Tibial artery (tissue), 4 donors: ENCODE measurements around the gene PHF1.

ENCODE experiments used
- DNase-seq, 2 donors: peaks; one replicate each; pipeline ENCODE4 v3.0.0-alpha.2; 2019
- H3K27ac ChIP-seq, 2 donors: fragments of 200-600 bp; sonication (generic) in 1 of 2; 1 replicate in 1 of 2; 2 replicates in 1 of 2; pipeline ENCODE4 v1.5.1; 2018 to 2019; ENCODE audit warnings: mild to moderate bottlenecking in 1 of 2
- H3K27me3 ChIP-seq, 2 donors: fragments of 200-600 bp; sonication (generic) in 1 of 2; one replicate each; pipeline versions ENCODE4 v1.5.1 to v1.6.0; 2016 to 2019
- H3K36me3 ChIP-seq, 3 donors: fragments of 200-600 bp; sonication (generic) in 2 of 3; one replicate each; pipeline ENCODE4 v1.5.1; 2016 to 2019; ENCODE audit warnings: mild to moderate bottlenecking in 2 of 3
- H3K4me1 ChIP-seq, 4 donors: fragments of 200-600 bp; sonication (generic) in 2 of 4; 1 replicate in 3 of 4; 2 replicates in 1 of 4; pipeline ENCODE4 v1.5.1; 2016 to 2019
- H3K4me3 ChIP-seq, 2 donors: fragments of 200-600 bp; sonication (generic) in 1 of 2; 1 replicate in 1 of 2; 2 replicates in 1 of 2; pipeline ENCODE4 v1.5.1; 2018 to 2019; ENCODE audit warnings: mild to moderate bottlenecking in 2 of 2
- H3K9me3 ChIP-seq, 3 donors: fragments of 200-600 bp; sonication (generic) in 1 of 3; one replicate each; pipeline ENCODE4 v1.5.1; 2016 to 2019
- intact Hi-C: fragments of 100-400 bp; cut with DNase I; formaldehyde crosslinking; loops from one replicate; pipeline ENCODE4 v1.15.0; 2023; ENCODE audit warnings: low total_unique reads
- TF ChIP-seq, protein P1 (sequence below), 2 experiments: fragments of 200-600 bp in 1 of 2; fragments of 450-650 bp in 1 of 2; IDR thresholded peaks; one replicate each; pipeline ENCODE4 v1.5.1; 2017 to 2019; ENCODE audit warnings: antibody characterized with exemption in 2 of 2, mild to moderate bottlenecking in 1 of 2, moderate library complexity in 1 of 2

PHF1 gene

DNA sequence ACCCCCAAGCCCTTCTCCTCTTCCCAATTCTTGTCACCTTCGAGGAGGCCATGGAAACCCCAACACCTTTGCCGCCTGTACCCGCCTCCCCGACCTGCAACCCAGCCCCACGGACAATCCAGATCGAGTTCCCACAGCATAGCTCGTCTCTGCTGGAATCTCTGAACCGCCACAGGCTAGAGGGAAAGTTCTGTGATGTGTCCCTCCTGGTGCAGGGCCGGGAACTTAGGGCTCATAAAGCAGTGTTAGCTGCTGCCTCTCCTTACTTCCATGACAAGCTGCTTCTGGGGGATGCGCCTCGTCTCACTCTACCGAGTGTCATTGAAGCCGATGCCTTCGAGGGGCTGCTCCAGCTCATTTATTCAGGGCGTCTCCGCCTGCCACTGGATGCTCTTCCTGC lies 44.2 kb downstream of the PHF1 start:
- peak overlapping the region; percentile 73 to 82 for H3K4me3 ChIP-seq
- no peaks in the 10 kb centered on the region for H3K9me3 ChIP-seq
- peak overlapping the region in 1 of 2 donors; percentile 82 for H3K27ac ChIP-seq
- TF ChIP-seq, protein P1, sequence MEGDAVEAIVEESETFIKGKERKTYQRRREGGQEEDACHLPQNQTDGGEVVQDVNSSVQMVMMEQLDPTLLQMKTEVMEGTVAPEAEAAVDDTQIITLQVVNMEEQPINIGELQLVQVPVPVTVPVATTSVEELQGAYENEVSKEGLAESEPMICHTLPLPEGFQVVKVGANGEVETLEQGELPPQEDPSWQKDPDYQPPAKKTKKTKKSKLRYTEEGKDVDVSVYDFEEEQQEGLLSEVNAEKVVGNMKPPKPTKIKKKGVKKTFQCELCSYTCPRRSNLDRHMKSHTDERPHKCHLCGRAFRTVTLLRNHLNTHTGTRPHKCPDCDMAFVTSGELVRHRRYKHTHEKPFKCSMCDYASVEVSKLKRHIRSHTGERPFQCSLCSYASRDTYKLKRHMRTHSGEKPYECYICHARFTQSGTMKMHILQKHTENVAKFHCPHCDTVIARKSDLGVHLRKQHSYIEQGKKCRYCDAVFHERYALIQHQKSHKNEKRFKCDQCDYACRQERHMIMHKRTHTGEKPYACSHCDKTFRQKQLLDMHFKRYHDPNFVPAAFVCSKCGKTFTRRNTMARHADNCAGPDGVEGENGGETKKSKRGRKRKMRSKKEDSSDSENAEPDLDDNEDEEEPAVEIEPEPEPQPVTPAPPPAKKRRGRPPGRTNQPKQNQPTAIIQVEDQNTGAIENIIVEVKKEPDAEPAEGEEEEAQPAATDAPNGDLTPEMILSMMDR (IDR thresholded peaks at IDR 0.05) = no peak
- no peak for DNase-seq
- H3K27me3 ChIP-seq = no peaks in the 10 kb centered on the region
- H3K36me3 ChIP-seq = peaks cover 0 to 33% (median 19%) of the 10 kb centered on the region in 3 donors
- H3K4me1 ChIP-seq = peaks cover 0 to 21% (median 18%) of the 10 kb centered on the region in 4 donors
- intact Hi-C loops = loop anchor here (10.0 kb wide), 2 partner anchors 60 to 120 kb away; partner anchors contain the start of gene KIFC1

DNA sequence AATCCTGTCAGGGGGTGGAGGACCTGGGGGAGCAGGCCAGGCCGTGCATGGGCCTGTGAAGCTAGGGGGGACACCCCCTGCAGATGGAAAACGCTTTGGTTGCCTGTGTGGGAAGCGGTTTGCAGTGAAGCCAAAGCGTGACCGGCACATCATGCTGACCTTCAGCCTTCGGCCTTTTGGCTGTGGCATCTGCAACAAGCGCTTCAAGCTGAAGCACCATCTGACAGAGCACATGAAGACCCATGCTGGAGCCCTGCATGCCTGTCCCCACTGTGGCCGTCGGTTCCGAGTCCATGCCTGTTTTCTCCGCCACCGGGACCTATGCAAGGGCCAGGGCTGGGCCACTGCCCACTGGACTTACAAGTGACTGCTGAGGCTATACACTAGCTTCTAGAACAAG lies 45.3 kb downstream of the PHF1 start:
- no peak for DNase-seq
- H3K27ac ChIP-seq = no peak overlapping the region
- peaks cover 0 to 21% (median 18%) of the 10 kb centered on the region in 4 donors for H3K4me1 ChIP-seq
- TF ChIP-seq, protein P1 (IDR thresholded peaks at IDR 0.05) = no peak
- H3K36me3 ChIP-seq = peaks cover 0 to 33% (median 19%) of the 10 kb centered on the region in 3 donors
- intact Hi-C loops = loop anchor here (10.0 kb wide), 2 partner anchors 61 to 119 kb away; partner anchors contain the start of gene KIFC1
- H3K4me3 ChIP-seq = no peak overlapping the region
- H3K9me3 ChIP-seq = no peaks in the 10 kb centered on the region
- no peaks in the 10 kb centered on the region for H3K27me3 ChIP-seq

DNA sequence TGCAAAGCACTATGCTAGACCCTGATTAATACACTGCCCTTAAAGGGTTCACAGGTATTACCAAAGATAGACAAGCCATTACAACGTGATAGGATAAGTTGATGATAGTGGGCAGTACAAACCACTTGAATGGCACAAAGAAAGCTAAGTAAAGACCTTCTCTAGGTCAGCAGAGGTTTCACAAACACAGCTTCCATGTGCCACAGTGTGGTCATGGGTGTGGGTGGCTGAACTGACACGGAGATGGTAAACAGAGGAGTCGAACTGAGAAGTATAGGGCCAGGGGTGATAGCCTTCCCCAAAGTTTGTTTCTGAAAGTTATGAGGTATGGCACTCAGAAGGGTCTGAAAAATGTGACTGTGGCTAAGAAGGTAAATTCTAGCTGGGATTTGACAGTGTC lies 47.9 kb downstream of the PHF1 start:
- TF ChIP-seq, protein P1 (IDR thresholded peaks at IDR 0.05) = no peak
- H3K4me1 ChIP-seq = peaks cover 0 to 11% (median 9%) of the 10 kb centered on the region in 4 donors
- H3K9me3 ChIP-seq = no peaks in the 10 kb centered on the region
- intact Hi-C loops = loop anchor here (10.0 kb wide), 2 partner anchors 64 to 116 kb away; partner anchors contain the start of gene KIFC1
- peaks cover 0 to 27% (median 19%) of the 10 kb centered on the region in 3 donors for H3K36me3 ChIP-seq
- H3K4me3 ChIP-seq = no peak overlapping the region
- no peak overlapping the region for H3K27ac ChIP-seq
- H3K27me3 ChIP-seq = no peaks in the 10 kb centered on the region
- no peak for DNase-seq

DNA sequence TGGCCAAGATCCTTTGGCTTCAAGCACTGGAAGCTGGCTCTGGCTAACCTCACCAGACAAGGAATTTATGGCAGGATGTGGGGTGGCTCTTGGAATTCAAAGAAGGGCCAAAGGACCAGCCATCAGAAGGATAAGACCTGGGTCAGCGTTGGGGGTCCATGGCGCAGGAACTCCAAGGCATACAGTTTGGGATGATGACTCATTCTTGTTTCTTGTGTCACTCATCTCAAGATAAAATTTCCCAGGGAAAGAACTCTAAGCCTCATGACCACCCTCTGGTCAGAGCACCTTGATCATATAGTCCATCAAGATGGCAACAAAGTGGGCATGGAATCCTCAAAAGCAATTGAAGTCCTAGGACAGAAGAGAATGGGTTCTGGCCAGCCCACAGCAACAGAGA lies 48.4 kb downstream of the PHF1 start:
- TF ChIP-seq, protein P1 (IDR thresholded peaks at IDR 0.05) = no peak
- no peaks in the 10 kb centered on the region for H3K9me3 ChIP-seq
- intact Hi-C loops = loop anchor here (10.0 kb wide), 2 partner anchors 64 to 116 kb away; partner anchors contain the start of gene KIFC1
- no peak for DNase-seq
- peaks cover 0 to 27% (median 19%) of the 10 kb centered on the region in 3 donors for H3K36me3 ChIP-seq
- no peaks in the 10 kb centered on the region for H3K27me3 ChIP-seq
- no peak overlapping the region for H3K4me3 ChIP-seq
- no peak overlapping the region for H3K27ac ChIP-seq
- peaks cover 0 to 10% (median 8%) of the 10 kb centered on the region in 4 donors for H3K4me1 ChIP-seq
